ENCODE data around the gene ZC3H7A.
"Not testable (repeated sequence)": the region's sequence is repeated elsewhere in the genome, so short reads cannot be mapped to it uniquely, and the experiment has no call there.

The ZC3H7A gene

DNA sequence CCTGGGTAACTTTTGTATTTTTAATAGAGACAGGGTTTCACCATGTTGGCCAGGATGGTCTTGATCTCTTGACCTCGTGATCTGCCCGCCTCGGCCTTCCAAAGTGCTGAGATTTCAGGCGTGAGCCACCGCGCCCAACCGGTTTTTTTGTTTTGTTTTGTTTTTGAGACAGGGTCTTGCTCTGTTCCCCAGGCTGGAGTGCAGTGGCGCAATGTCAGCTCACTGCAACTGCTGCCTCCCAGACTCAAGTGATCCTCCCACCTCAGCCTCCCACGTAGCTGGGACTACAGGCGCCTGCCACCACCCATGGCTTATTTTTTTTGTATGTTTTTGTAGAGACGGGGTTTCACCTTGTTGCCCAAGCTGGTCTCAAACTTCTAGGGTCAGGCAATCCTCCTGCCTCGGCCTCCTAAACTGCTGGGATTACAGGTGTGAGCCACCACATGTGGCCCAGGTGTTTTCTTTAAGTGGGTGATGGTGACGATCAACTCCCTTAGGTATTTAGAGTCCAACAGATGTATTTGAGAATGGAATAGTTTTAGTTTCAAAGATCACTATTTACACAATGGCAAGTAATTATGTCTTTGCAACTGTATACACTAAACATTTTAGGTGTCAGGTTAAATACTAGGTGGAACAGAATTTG is 28.6 kb upstream of the ZC3H7A start:
- not testable (repeated sequence) for H3K9ac ChIP-seq (ENCODE audit: low read length); H3K36me3 ChIP-seq (ENCODE audit: control insufficient read depth, insufficient read depth, low read length, severe bottlenecking); H3K4me3 ChIP-seq (ENCODE audit: low read length); H3K4me1 ChIP-seq (ENCODE audit: control insufficient read depth, insufficient read depth, low read length); H3K27me3 ChIP-seq (replicated peaks; ENCODE audit: control insufficient read depth, insufficient read depth, low read length); H3K9me3 ChIP-seq (ENCODE audit: control insufficient read depth, low read length); DNase-seq (ENCODE audit: low read depth)

GRCh38 chr16:11824362-11824761 is 27.3 kb upstream of the ZC3H7A start:
- H3K9me3 ChIP-seq (ENCODE audit: control insufficient read depth, low read length) = no peaks in the 10 kb centered on the region
- no peak overlapping the region for H3K4me3 ChIP-seq (ENCODE audit: low read length)
- H3K4me1 ChIP-seq (ENCODE audit: control insufficient read depth, insufficient read depth, low read length) = peaks cover 8% of the 10 kb centered on the region
- no peak overlapping the region for H3K9ac ChIP-seq (ENCODE audit: low read length)
- DNase-seq (ENCODE audit: low read depth) = no peak
- H3K27me3 ChIP-seq (replicated peaks; ENCODE audit: control insufficient read depth, insufficient read depth, low read length) = no peaks in the 10 kb centered on the region
- no peaks in the 10 kb centered on the region for H3K36me3 ChIP-seq (ENCODE audit: control insufficient read depth, insufficient read depth, low read length, severe bottlenecking)

DNA sequence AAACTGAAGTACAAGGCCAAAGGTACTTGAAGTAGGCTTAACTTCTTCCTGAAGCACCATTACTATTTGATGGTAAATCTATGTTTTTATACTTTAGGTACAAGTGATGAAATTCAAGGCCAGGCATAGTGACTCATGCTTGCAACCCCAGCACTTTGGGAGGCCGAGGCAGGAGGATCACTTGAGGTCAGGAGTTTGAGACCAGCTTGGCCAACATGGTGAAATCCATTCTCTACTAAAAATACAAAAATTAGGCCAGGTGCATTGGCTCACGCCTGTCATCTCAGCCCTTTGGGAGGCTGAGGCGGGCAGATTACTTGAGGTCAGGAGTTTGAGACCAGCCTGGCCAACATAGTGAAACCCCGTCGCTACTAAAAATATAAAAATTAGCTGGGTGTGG is 26.6 kb upstream of the ZC3H7A start:
- not testable (repeated sequence) for H3K4me3 ChIP-seq (ENCODE audit: low read length); DNase-seq (ENCODE audit: low read depth); H3K27me3 ChIP-seq (replicated peaks; ENCODE audit: control insufficient read depth, insufficient read depth, low read length); H3K9ac ChIP-seq (ENCODE audit: low read length); H3K36me3 ChIP-seq (ENCODE audit: control insufficient read depth, insufficient read depth, low read length, severe bottlenecking); H3K9me3 ChIP-seq (ENCODE audit: control insufficient read depth, low read length); H3K4me1 ChIP-seq (ENCODE audit: control insufficient read depth, insufficient read depth, low read length)

DNA sequence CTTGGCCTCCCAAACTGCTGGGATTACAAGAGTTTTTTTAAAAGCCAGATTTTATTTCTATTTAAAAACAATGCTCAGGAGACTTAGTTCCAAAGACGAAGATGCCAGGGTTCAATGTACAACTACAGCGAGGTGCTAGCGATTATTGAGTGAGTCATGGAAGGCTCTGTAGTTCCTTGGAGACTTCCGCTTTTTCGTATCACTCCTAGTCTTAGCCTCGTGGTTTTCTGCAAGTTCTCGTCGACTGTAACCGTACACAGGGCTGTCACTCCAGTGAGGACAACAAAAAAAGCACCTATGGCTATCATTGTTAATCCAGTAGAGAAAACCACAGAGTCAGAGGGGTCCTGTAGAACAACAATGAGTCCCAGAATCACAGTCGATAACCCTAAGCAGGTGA is 22.7 kb upstream of the ZC3H7A start:
- Histone ChIP-seq H3K4me1 (ENCODE audit: control insufficient read depth, insufficient read depth, low read length) (peaks cover 8% of the 10 kb centered on the region), H3K36me3 (ENCODE audit: control insufficient read depth, insufficient read depth, low read length, severe bottlenecking) (no peaks in the 10 kb centered on the region), H3K27me3 (replicated peaks; ENCODE audit: control insufficient read depth, insufficient read depth, low read length) (no peaks in the 10 kb centered on the region), H3K9me3 (ENCODE audit: control insufficient read depth, low read length) (no peaks in the 10 kb centered on the region), H3K9ac (ENCODE audit: low read length) (no peak overlapping the region), H3K4me3 (ENCODE audit: low read length) (no peak overlapping the region)
- DNase-seq (ENCODE audit: low read depth) = no peak

GRCh38 chr16:11818970-11819369 is 21.9 kb upstream of the ZC3H7A start:
- not testable (repeated sequence) for H3K4me1 ChIP-seq (ENCODE audit: control insufficient read depth, insufficient read depth, low read length); H3K4me3 ChIP-seq (ENCODE audit: low read length); DNase-seq (ENCODE audit: low read depth); H3K36me3 ChIP-seq (ENCODE audit: control insufficient read depth, insufficient read depth, low read length, severe bottlenecking); H3K9ac ChIP-seq (ENCODE audit: low read length); H3K9me3 ChIP-seq (ENCODE audit: control insufficient read depth, low read length); H3K27me3 ChIP-seq (replicated peaks; ENCODE audit: control insufficient read depth, insufficient read depth, low read length)

GRCh38 chr16:11816123-11816522 is 19.1 kb upstream of the ZC3H7A start:
- H3K9me3 ChIP-seq (ENCODE audit: control insufficient read depth, low read length) = no peaks in the 10 kb centered on the region
- no peaks in the 10 kb centered on the region for H3K36me3 ChIP-seq (ENCODE audit: control insufficient read depth, insufficient read depth, low read length, severe bottlenecking)
- H3K9ac ChIP-seq (ENCODE audit: low read length) = no peak overlapping the region
- no peaks in the 10 kb centered on the region for H3K4me1 ChIP-seq (ENCODE audit: control insufficient read depth, insufficient read depth, low read length)
- H3K4me3 ChIP-seq (ENCODE audit: low read length) = no peak overlapping the region
- no peaks in the 10 kb centered on the region for H3K27me3 ChIP-seq (replicated peaks; ENCODE audit: control insufficient read depth, insufficient read depth, low read length)
- DNase-seq (ENCODE audit: low read depth) = no peak

DNA sequence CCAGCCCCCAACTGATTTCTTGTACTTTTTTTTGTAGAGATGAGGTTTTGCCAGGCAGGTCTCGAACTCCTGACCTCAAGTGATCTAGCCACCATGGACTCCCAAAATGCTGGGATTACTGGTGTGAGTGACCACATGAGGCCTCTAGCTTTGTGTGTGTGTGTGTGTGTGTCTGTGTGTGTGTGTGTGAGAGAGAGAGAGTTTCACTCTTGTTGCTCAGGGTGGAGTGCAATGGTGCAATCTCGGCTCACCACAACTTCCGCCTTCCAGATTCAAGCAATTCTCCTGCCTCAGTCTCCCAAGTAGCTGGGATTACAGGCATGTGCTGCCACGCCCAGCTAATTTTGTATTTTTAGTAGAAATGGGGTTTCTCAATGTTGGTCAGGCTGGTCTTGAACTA is 17.7 kb upstream of the ZC3H7A start:
- not testable (repeated sequence) for DNase-seq (ENCODE audit: low read depth); H3K36me3 ChIP-seq (ENCODE audit: control insufficient read depth, insufficient read depth, low read length, severe bottlenecking); H3K4me1 ChIP-seq (ENCODE audit: control insufficient read depth, insufficient read depth, low read length); H3K27me3 ChIP-seq (replicated peaks; ENCODE audit: control insufficient read depth, insufficient read depth, low read length); H3K4me3 ChIP-seq (ENCODE audit: low read length); H3K9me3 ChIP-seq (ENCODE audit: control insufficient read depth, low read length); H3K9ac ChIP-seq (ENCODE audit: low read length)

DNA sequence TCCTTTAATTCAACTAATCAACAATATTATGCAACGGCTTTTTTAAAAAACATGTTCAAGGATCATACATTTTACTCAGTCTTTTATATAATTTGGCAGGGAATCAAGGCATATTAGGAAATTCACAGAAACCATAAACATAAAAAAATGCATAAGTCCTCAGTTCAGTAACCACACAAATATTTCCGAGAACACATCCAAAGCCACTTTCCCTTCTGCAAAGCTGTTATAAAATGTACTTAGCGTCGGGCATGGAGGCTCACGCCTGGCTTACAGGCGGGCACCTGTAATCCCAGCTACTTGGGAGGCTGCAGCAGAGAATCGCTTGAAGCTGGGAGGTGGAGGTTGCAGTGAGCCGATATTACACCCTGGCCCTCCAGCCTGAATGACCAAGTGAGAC is 9.7 kb upstream of the ZC3H7A start:
- Histone ChIP-seq H3K4me1 (ENCODE audit: control insufficient read depth, insufficient read depth, low read length) (peaks cover 3% of the 10 kb centered on the region), H3K27me3 (replicated peaks; ENCODE audit: control insufficient read depth, insufficient read depth, low read length) (no peaks in the 10 kb centered on the region), H3K9ac (ENCODE audit: low read length) (no peak overlapping the region), H3K36me3 (ENCODE audit: control insufficient read depth, insufficient read depth, low read length, severe bottlenecking) (no peaks in the 10 kb centered on the region), H3K9me3 (ENCODE audit: control insufficient read depth, low read length) (no peaks in the 10 kb centered on the region), H3K4me3 (ENCODE audit: low read length) (no peak overlapping the region)
- DNase-seq (ENCODE audit: low read depth) = peak; percentile 77

- Histone ChIP-seq H3K27me3 (replicated peaks; ENCODE audit: control insufficient read depth, insufficient read depth, low read length) (no peaks in the 10 kb centered on the region), H3K9me3 (ENCODE audit: control insufficient read depth, low read length) (no peaks in the 10 kb centered on the region), H3K4me1 (ENCODE audit: control insufficient read depth, insufficient read depth, low read length) (peaks cover 8% of the 10 kb centered on the region), H3K4me3 (ENCODE audit: low read length) (no peak overlapping the region), H3K36me3 (ENCODE audit: control insufficient read depth, insufficient read depth, low read length, severe bottlenecking) (no peaks in the 10 kb centered on the region), H3K9ac (ENCODE audit: low read length) (no peak overlapping the region)
- peak; percentile 77 for DNase-seq (ENCODE audit: low read depth)
These were observed 8.5 kb upstream of the ZC3H7A start for GRCh38 chr16:11805556-11805955.

DNA sequence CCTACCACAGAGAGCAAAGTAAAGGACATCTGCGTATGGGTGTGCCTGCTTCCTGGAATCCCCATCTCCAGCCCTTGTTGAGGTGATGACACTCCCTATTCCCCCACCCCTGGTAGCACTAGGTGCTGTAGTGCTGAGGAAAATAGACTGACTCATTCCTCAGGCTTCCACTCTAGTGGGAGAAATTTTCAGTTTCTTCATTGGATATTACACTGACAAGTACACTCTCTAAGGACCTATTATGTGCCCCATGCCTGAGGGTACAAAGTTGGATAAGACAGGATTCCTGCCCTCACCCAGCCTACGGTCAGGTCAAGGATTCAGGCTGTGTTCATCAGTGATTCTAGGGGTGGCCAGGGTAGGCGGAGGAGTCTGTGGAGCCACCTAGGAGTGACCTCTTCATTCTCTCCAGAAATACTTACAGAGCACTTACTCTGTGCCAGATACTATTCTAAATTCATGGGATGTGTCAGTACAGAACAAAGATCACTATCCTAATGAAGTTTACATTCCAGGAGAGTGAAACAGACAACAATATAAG is 4.5 kb upstream of the ZC3H7A start:
- Histone ChIP-seq H3K4me1 (ENCODE audit: control insufficient read depth, insufficient read depth, low read length) (peaks cover 30% of the 10 kb centered on the region), H3K36me3 (ENCODE audit: control insufficient read depth, insufficient read depth, low read length, severe bottlenecking) (no peaks in the 10 kb centered on the region), H3K9ac (ENCODE audit: low read length) (no peak overlapping the region), H3K4me3 (ENCODE audit: low read length) (no peak overlapping the region), H3K27me3 (replicated peaks; ENCODE audit: control insufficient read depth, insufficient read depth, low read length) (no peaks in the 10 kb centered on the region), H3K9me3 (ENCODE audit: control insufficient read depth, low read length) (no peaks in the 10 kb centered on the region)
- DNase-seq (ENCODE audit: low read depth) = peak; percentile 39

DNA sequence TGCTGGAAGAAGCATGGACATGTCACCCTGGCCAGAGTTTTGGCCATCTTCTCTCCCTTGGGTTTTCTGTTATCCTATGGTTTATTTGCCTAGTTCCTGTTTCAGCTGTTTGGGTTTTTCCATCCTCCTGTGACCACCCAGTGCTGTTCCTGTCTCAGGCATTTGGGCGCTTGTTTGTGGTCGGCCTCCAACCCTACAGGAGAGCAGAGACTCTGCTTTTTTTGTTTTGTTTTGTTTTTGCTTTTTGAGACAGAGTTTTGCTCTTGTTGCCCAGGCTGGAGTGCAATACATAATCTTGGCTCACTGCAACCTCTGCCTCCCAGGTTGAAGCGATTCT is 3.3 kb upstream of the ZC3H7A start:
- DNase-seq (ENCODE audit: low read depth) = no peak
- Histone ChIP-seq H3K4me1 (ENCODE audit: control insufficient read depth, insufficient read depth, low read length) (peaks cover 37% of the 10 kb centered on the region), H3K9me3 (ENCODE audit: control insufficient read depth, low read length) (no peaks in the 10 kb centered on the region), H3K9ac (ENCODE audit: low read length) (peak overlapping the region; percentile 1), H3K36me3 (ENCODE audit: control insufficient read depth, insufficient read depth, low read length, severe bottlenecking) (no peaks in the 10 kb centered on the region), H3K4me3 (ENCODE audit: low read length) (no peak overlapping the region), H3K27me3 (replicated peaks; ENCODE audit: control insufficient read depth, insufficient read depth, low read length) (no peaks in the 10 kb centered on the region)

Data from adipocyte (in vitro differentiated cells).